ENCODE measurements around the gene SCT. TPM values are rescaled to one million over a fixed set of nuclear protein-coding genes. Genes with fewer than 3 reads are reported as not detected.

Gene SCT
- polyA plus RNA-seq, 1 donor from 2014 or later, result not detected

DNA sequence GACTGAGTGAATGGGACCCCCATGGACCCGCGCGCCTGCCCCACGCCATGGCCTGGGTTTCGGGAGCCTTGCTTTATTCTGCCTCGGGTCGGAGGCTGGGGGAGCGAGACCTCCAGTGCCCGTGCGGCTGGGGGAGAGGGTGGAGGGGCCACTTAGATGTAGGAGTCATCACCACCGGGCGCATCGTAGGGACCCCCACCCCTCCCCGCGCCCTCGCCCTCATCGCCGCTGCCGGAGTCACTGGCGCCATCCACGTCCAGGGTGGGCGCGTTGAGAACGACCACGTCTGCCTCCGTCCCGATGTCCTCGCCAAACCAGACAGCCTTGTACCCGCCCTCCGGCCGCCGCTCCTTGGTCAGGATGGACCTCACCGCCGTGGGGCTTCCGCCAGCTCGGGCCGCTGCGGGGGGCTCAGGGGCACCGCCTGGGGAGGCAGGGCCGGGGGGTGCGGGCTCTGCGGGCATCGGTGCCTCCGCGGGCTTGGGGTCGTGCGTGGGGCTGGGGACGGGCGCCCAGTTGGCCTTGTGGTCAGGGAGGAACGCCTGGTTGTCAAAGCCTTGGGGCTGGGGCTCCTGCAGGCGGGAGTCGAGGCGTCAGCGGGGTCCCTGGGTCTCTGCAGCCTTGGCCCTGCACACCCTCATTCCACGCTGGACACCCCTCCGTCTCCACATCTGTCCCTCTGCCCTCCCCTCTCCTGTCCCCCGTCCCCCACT lies 9.6 kb downstream of the SCT start:
- H3K9me2 ChIP-seq (ENCODE audit: insufficient read depth, low read length), result no peaks in the 10 kb centered on the region
- no peak overlapping the region for H3K4me2 ChIP-seq (ENCODE audit: low read length)
- no peak overlapping the region for H3K9ac ChIP-seq (ENCODE audit: low read length)
- H3F3A ChIP-seq (ENCODE audit: insufficient read depth, low read length, poor library complexity, severe bottlenecking), result no peaks in the 10 kb centered on the region
- H3K79me2 ChIP-seq (replicated peaks; ENCODE audit: insufficient read depth, low read length), result no peaks in the 10 kb centered on the region
- H3K36me3 ChIP-seq (ENCODE audit: insufficient read depth, low read length), result no peaks in the 10 kb centered on the region
- TF ChIP-seq EP300 (conservative IDR thresholded peaks at IDR 0.05; ENCODE audit: poor library complexity, severe bottlenecking) (no peak), SMC3 (conservative IDR thresholded peaks at IDR 0.05; ENCODE audit: poor library complexity) (no peak), RAD21 (conservative IDR thresholded peaks at IDR 0.05) (no peak), EZH2 (IDR thresholded peaks at IDR 0.05; ENCODE audit: borderline replicate concordance, insufficient read depth, low read length, poor library complexity, severe bottlenecking) (no peak), TAF1 (IDR thresholded peaks at IDR 0.05; ENCODE audit: low read depth) (no peak), MXI1 (conservative IDR thresholded peaks at IDR 0.05; ENCODE audit: poor library complexity, severe bottlenecking) (no peak), POLR2AphosphoS5 (IDR thresholded peaks at IDR 0.05) (no peak)
- TF ChIP-seq, protein P1, sequence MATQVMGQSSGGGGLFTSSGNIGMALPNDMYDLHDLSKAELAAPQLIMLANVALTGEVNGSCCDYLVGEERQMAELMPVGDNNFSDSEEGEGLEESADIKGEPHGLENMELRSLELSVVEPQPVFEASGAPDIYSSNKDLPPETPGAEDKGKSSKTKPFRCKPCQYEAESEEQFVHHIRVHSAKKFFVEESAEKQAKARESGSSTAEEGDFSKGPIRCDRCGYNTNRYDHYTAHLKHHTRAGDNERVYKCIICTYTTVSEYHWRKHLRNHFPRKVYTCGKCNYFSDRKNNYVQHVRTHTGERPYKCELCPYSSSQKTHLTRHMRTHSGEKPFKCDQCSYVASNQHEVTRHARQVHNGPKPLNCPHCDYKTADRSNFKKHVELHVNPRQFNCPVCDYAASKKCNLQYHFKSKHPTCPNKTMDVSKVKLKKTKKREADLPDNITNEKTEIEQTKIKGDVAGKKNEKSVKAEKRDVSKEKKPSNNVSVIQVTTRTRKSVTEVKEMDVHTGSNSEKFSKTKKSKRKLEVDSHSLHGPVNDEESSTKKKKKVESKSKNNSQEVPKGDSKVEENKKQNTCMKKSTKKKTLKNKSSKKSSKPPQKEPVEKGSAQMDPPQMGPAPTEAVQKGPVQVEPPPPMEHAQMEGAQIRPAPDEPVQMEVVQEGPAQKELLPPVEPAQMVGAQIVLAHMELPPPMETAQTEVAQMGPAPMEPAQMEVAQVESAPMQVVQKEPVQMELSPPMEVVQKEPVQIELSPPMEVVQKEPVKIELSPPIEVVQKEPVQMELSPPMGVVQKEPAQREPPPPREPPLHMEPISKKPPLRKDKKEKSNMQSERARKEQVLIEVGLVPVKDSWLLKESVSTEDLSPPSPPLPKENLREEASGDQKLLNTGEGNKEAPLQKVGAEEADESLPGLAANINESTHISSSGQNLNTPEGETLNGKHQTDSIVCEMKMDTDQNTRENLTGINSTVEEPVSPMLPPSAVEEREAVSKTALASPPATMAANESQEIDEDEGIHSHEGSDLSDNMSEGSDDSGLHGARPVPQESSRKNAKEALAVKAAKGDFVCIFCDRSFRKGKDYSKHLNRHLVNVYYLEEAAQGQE (IDR thresholded peaks at IDR 0.05; ENCODE audit: borderline replicate concordance), result no peak
- TF ChIP-seq, protein P2, sequence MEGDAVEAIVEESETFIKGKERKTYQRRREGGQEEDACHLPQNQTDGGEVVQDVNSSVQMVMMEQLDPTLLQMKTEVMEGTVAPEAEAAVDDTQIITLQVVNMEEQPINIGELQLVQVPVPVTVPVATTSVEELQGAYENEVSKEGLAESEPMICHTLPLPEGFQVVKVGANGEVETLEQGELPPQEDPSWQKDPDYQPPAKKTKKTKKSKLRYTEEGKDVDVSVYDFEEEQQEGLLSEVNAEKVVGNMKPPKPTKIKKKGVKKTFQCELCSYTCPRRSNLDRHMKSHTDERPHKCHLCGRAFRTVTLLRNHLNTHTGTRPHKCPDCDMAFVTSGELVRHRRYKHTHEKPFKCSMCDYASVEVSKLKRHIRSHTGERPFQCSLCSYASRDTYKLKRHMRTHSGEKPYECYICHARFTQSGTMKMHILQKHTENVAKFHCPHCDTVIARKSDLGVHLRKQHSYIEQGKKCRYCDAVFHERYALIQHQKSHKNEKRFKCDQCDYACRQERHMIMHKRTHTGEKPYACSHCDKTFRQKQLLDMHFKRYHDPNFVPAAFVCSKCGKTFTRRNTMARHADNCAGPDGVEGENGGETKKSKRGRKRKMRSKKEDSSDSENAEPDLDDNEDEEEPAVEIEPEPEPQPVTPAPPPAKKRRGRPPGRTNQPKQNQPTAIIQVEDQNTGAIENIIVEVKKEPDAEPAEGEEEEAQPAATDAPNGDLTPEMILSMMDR (IDR thresholded peaks at IDR 0.05; ENCODE audit: poor library complexity, severe bottlenecking), result no peak
- H2AFZ ChIP-seq (ENCODE audit: low read depth, low read length), result no peak overlapping the region
- H4K20me1 ChIP-seq (ENCODE audit: insufficient read depth), result no peaks in the 10 kb centered on the region
- H3K27me3 ChIP-seq (ENCODE audit: insufficient read depth, low read depth, low read length), result no peaks in the 10 kb centered on the region
- H3K4me3 ChIP-seq (ENCODE audit: low read length), result no peak overlapping the region
- no peak overlapping the region for H3K27ac ChIP-seq (ENCODE audit: low read length)
- no peaks in the 10 kb centered on the region for H3K9me3 ChIP-seq (ENCODE audit: low read length)

DNA sequence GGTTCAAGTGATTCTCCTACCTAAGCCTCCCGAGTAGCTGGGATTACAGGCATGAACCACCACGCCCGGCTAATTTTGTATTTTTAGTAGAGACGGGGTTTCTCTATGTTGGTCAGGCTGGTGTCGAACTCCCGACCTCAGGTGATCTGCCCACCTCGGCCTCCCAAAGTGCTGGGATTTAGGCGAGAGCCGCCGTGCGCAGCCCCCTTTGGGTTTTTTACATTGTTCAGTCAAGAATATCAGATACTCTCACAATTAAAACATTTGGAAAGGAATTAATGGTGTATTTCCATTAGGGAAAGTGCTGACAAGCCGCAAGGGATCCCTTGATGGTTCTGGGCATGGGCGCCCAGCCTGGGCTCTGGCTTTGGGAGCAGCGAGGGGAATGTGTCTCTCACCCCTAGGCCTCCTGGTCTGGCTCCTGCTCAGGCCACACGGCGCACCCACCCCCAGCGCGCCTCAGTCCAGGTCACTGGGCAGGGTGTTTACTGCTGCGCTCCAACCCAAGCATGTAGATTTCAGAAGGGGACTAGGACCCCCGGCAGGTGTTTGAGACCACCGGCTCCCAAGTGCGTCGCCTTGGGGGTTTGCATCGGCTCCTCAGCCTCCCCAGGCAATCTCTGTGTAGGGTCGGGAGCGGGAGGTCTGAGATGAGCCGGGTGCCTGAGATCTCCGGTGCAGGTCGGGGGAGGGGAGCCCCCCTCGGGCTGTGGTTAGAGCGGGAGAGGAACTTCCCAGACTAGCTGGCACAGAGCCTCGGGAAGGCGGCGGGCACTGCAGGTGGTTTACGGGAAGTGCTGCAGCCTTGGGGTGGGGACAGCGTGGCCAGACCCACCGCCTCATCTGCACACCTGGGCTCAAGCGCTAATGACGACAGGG lies 10.4 kb downstream of the SCT start:
- Histone ChIP-seq H3K4me2 (ENCODE audit: low read length) (no peak overlapping the region), H3K4me3 (ENCODE audit: low read length) (no peak overlapping the region), H3K9ac (ENCODE audit: low read length) (no peak overlapping the region)

More for the DNA sequence above, 10.4 kb downstream of the SCT start:
- no peaks in the 10 kb centered on the region for H3K27me3 ChIP-seq (ENCODE audit: insufficient read depth, low read depth, low read length)
- no peaks in the 10 kb centered on the region for H3K9me3 ChIP-seq (ENCODE audit: low read length)
- no peak overlapping the region for H3K27ac ChIP-seq (ENCODE audit: low read length)
- TF ChIP-seq TAF1 (IDR thresholded peaks at IDR 0.05; ENCODE audit: low read depth) (no peak), SMC3 (conservative IDR thresholded peaks at IDR 0.05; ENCODE audit: poor library complexity) (no peak), EP300 (conservative IDR thresholded peaks at IDR 0.05; ENCODE audit: poor library complexity, severe bottlenecking) (no peak)
- no peaks in the 10 kb centered on the region for H3K9me2 ChIP-seq (ENCODE audit: insufficient read depth, low read length)
- H3K79me2 ChIP-seq (replicated peaks; ENCODE audit: insufficient read depth, low read length), result no peaks in the 10 kb centered on the region
- no peaks in the 10 kb centered on the region for H4K20me1 ChIP-seq (ENCODE audit: insufficient read depth)
- no peak overlapping the region for H2AFZ ChIP-seq (ENCODE audit: low read depth, low read length)
- no peaks in the 10 kb centered on the region for H3K36me3 ChIP-seq (ENCODE audit: insufficient read depth, low read length)
- H3F3A ChIP-seq (ENCODE audit: insufficient read depth, low read length, poor library complexity, severe bottlenecking), result no peaks in the 10 kb centered on the region

Measured in neural cell (in vitro differentiated cells).